Left ventricle myocardium inferior (tissue), 1 donor: Measurements from ENCODE around the gene HS3ST1. TPM values are rescaled to one million over a fixed set of nuclear protein-coding genes. Genes with fewer than 3 reads are reported as not detected.
"Not testable (repeated sequence)": the region's sequence is repeated elsewhere in the genome, so short reads cannot be mapped to it uniquely, and the experiment has no call there.

ENCODE experiments used
- DNase-seq: peaks from one replicate; pipeline ENCODE4 v3.0.0-alpha.2; 2020
- H3K27ac ChIP-seq: fragments of 200-600 bp; replicated peaks from 2 replicates; pipeline ENCODE4 v1.8.0; 2021
- H3K27me3 ChIP-seq: fragments of 200-600 bp; 2 replicates; pipeline ENCODE4 v1.8.0; 2021; ENCODE audit warnings: low read depth
- H3K36me3 ChIP-seq: fragments of 200-600 bp; 2 replicates; pipeline ENCODE4 v1.8.0; 2021
- H3K4me1 ChIP-seq: fragments of 200-600 bp; 2 replicates; pipeline ENCODE4 v1.8.0; 2021
- H3K4me3 ChIP-seq: fragments of 200-600 bp; 2 replicates; pipeline ENCODE4 v1.8.0; 2021; ENCODE audit warnings: mild to moderate bottlenecking, moderate library complexity
- H3K9me3 ChIP-seq: fragments of 200-600 bp; replicated peaks from 2 replicates; pipeline ENCODE4 v1.8.0; 2021
- intact Hi-C: fragments of 100-400 bp; cut with micrococcal nuclease; formaldehyde crosslinking; loops from one replicate; pipeline ENCODE4 v1.11.0; 2022
- total RNA-seq: library from RNA; stranded (reverse); fragmentation: NEBNext Ultra II Directional; extraction: Animal tissue kit (Norgen Biotek cat#: 25700); gene quantifications from one replicate; pipeline ENCODE4 v1.2.1, GENCODE V29; 2021
- TF ChIP-seq, protein P1 (sequence below): fragments of 200-600 bp; IDR thresholded peaks from 2 replicates; pipeline ENCODE4 v1.8.0; 2021; ENCODE audit warnings: antibody characterized with exemption, mild to moderate bottlenecking, borderline replicate concordance
- donor health status: DM: no; HTN: yes; CAD: no; lungs with severe emphysema.

The HS3ST1 gene
- total RNA-seq, 1 donor from 2014 or later = 2.4 TPM

DNA sequence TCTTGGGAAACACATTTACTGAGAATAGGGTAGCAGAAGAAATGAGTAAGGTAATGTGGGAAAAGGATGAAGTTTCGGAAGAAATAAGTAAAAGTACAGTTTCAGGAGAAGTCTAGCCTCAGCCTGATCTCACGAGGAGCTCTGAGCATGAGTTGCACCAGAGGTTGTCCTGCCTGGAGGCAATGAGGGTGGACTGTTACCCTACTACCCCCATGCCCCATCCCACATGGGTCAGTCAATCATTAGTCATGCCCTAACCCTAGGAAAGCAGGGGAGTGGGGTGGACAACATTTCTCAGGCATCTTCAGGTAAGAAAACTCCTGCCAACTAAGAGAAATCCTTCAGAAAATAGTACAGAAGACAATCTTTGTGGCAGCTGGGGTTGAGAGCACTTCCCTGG, 35.1 kb downstream of the HS3ST1 start:
- Histone ChIP-seq H3K27me3 (no peaks in the 10 kb centered on the region), H3K36me3 (no peaks in the 10 kb centered on the region), H3K27ac (no peak overlapping the region), H3K4me1 (peaks cover 12% of the 10 kb centered on the region), H3K4me3 (no peak overlapping the region), H3K9me3 (no peaks in the 10 kb centered on the region)
- no peak for DNase-seq
- TF ChIP-seq, protein P1, sequence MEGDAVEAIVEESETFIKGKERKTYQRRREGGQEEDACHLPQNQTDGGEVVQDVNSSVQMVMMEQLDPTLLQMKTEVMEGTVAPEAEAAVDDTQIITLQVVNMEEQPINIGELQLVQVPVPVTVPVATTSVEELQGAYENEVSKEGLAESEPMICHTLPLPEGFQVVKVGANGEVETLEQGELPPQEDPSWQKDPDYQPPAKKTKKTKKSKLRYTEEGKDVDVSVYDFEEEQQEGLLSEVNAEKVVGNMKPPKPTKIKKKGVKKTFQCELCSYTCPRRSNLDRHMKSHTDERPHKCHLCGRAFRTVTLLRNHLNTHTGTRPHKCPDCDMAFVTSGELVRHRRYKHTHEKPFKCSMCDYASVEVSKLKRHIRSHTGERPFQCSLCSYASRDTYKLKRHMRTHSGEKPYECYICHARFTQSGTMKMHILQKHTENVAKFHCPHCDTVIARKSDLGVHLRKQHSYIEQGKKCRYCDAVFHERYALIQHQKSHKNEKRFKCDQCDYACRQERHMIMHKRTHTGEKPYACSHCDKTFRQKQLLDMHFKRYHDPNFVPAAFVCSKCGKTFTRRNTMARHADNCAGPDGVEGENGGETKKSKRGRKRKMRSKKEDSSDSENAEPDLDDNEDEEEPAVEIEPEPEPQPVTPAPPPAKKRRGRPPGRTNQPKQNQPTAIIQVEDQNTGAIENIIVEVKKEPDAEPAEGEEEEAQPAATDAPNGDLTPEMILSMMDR = no peak
- intact Hi-C loops = no loop called here

DNA sequence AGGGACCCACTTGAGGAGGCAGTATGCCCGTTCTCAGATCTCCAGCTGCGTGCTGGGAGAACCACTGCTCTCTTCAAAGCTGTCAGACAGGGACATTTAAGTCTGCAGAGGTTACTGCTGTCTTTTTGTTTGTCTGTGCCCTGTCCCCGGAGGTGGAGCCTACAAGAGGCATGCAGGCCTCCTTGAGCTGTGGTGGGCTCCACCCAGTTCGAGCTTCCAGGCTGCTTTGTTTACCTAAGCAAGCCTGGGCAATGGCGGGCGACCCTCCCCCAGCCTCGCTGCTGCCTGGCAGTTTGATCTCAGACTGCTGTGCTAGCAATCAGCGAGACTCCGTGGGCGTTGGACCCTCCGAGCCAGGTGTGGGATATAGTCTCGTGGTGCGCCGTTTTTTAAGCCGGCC, 44.6 kb downstream of the HS3ST1 start:
- H3K4me1 ChIP-seq, H3K9me3 ChIP-seq, H3K27me3 ChIP-seq, DNase-seq, H3K4me3 ChIP-seq, intact Hi-C loops, H3K36me3 ChIP-seq, H3K27ac ChIP-seq: not testable (repeated sequence)

DNA sequence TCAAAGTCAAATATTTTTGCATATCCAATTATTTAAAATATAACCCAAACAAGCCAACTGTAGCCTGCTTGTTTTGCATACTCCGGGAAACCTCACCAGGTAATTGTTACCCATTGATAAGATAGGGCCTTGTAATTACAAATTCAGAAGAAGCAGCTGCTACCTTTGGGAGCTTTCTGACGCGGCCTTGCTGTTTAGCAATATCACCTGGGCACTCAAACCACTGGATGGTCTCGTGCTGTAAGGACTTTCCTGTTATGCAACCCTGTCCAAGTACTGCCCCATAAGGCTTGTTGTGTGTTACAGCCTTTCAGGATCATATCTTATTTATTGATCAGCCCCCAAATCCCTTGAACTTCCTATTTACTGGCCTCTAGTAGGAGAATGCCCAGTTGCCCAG, 52.1 kb downstream of the HS3ST1 start:
- TF ChIP-seq, protein P1 = no peak
- no peak overlapping the region for H3K27ac ChIP-seq
- no peaks in the 10 kb centered on the region for H3K36me3 ChIP-seq
- H3K27me3 ChIP-seq = no peaks in the 10 kb centered on the region
- no peak for DNase-seq
- H3K9me3 ChIP-seq = no peaks in the 10 kb centered on the region
- H3K4me1 ChIP-seq = no peaks in the 10 kb centered on the region
- H3K4me3 ChIP-seq = no peak overlapping the region
- intact Hi-C loops = no loop called here

DNA sequence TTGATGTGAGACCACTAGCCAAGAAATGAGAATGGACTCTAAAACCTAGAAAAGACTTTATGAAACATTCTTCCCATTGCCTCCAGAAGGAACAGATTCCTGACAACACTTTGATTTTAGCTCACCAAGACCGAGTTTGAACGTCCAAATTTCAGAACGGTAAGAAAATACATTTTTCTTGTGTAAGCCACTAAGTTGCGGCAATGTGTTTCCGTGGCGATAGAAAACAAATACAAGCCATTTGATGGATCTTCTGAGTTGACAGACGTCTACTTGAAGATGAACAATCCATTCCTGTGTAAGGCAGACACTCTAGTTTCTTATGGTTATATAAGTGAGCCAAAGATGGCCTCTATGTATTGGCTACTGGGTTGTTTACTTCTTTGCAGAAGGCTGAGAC, 52.5 kb downstream of the HS3ST1 start:
- DNase-seq = no peak
- intact Hi-C loops = no loop called here
- H3K27me3 ChIP-seq = no peaks in the 10 kb centered on the region
- H3K27ac ChIP-seq = no peak overlapping the region
- no peaks in the 10 kb centered on the region for H3K9me3 ChIP-seq
- H3K4me3 ChIP-seq = no peak overlapping the region
- no peaks in the 10 kb centered on the region for H3K36me3 ChIP-seq
- H3K4me1 ChIP-seq = no peaks in the 10 kb centered on the region
- TF ChIP-seq, protein P1 = no peak

DNA sequence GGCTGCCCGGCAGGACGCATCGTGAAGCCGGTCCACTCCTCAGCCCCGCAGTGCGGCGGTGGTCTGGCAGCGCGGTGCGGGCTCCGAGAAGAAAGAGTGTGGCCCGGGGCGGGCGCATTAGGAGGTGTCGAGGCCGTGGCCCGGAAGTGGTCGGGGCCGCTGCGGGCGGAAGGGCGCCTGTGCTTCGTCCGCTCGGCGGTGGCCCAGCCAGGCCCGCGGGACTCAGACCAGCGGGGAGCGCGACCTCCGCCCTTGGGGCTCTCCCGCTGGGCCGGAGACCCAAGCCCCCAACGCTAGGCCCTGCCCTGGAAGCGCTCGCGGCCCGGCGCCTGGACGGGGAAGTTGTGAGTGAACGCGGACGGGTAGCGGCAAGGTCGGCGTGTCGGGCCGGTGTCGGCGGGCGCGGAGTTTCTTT, 60.0 kb downstream of the HS3ST1 start:
- no peaks in the 10 kb centered on the region for H3K9me3 ChIP-seq
- no peak overlapping the region for H3K27ac ChIP-seq
- DNase-seq = no peak
- H3K36me3 ChIP-seq = no peaks in the 10 kb centered on the region
- H3K27me3 ChIP-seq = peaks cover 34% of the 10 kb centered on the region
- peak overlapping the region; percentile 39 for H3K4me3 ChIP-seq
- intact Hi-C loops = no loop called here
- H3K4me1 ChIP-seq = peaks cover 9% of the 10 kb centered on the region
- TF ChIP-seq, protein P1 = no peak

DNA sequence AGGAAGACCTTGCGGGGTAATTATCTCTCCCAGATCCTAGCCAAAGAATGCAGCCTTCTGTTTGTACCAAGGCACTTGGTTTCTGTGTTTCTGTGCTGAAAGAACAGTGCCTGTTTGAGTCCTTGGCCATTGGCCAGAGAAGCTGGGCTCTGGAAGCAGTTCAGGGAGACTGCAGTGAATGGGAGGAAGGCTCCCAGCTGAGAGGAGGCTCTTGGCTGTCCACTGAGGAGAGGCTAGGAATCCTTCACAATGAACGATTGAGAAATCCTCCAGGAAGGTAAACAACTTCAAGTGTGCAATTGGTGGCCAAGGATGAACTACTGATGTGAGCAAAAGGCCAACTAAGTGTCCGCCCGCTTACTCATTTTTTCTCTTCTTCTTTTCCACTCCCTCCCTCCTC, 61.3 kb downstream of the HS3ST1 start:
- no peak overlapping the region for H3K27ac ChIP-seq
- peaks cover 9% of the 10 kb centered on the region for H3K4me1 ChIP-seq
- intact Hi-C loops = no loop called here
- H3K27me3 ChIP-seq = peaks cover 37% of the 10 kb centered on the region
- no peaks in the 10 kb centered on the region for H3K36me3 ChIP-seq
- peak; percentile 69 for DNase-seq
- H3K9me3 ChIP-seq = no peaks in the 10 kb centered on the region
- TF ChIP-seq, protein P1 = no peak
- H3K4me3 ChIP-seq = no peak overlapping the region
